RPMI7951 (cell line): ENCODE data around the gene CEMIP. TPM values are rescaled to one million over a fixed set of nuclear protein-coding genes. Genes with fewer than 3 reads are reported as not detected.

Experiments used
- DNase-seq: peaks from one replicate; pipeline ENCODE4 v3.0.0-alpha.2; 2012; ENCODE audit warnings: low read depth
- total RNA-seq: library from RNA; depleted of rRNA; stranded (reverse); fragments of >200 nt; shearing (Covaris generic); gene quantifications from 2 replicates; pipeline ENCODE4 v1.2.3, GENCODE V29; 2014

CEMIP gene
- total RNA-seq, 1 experiment from 2014 or later, result 1.1 TPM

DNA sequence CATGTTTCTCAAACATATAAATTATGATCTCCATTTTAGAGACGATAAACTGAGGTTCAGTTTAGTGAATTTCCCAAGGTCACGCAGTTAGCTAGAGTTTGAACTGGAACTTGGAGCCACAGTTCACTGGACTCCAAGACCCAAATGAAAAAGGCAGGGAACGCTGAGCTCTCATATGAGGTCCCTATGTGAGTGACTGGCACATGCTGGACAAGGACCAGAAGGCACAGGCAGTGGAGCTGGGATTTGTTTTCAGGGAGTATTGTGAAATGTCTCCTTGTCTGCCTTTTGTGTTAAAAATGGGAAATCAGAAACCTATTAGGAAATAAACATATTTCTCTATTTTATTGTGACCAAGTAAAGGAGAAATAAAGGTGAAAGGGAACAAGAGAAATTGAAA lies 147.0 kb downstream of the CEMIP start:
- no peak for DNase-seq

DNA sequence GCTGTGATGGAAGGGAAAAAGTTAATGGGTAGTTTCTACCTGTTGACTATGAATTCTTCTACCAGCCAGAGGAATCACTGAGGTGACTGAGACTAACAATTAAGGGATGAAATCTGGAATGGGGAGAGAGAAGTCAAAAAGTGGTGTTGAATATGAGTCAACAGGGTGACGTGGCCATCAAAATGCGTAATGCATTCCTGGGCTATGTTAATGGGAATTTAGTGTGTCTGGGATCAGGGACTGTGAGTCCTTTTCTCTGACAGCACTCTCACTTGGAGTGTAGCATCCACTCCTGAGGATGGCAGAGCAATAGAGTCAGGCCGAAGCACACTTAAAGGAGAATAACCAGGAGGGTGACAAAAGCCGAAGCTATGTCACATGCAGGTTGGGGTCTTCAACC lies 150.1 kb downstream of the CEMIP start:
- peak; percentile 83 for DNase-seq

DNA sequence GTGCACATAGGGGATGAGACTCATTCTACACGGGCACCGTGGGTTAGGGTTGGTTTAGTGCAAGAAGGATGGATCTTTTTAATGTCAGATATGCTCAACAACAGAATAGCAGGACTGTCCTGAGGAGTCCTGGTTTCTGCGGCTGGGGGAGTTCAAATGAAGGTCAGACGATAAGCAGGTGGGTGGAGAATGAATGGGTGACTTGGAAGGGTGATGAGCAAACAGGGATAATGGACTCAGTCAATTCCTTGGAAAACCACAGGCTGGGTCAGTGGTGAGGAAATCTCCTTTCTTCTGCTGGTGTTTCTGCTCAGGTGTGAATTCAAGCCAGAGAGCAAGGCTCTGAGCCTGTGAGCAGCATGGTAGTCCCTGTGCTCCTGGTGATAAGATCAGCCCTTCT lies 150.5 kb downstream of the CEMIP start:
- peak; percentile 56 for DNase-seq

DNA sequence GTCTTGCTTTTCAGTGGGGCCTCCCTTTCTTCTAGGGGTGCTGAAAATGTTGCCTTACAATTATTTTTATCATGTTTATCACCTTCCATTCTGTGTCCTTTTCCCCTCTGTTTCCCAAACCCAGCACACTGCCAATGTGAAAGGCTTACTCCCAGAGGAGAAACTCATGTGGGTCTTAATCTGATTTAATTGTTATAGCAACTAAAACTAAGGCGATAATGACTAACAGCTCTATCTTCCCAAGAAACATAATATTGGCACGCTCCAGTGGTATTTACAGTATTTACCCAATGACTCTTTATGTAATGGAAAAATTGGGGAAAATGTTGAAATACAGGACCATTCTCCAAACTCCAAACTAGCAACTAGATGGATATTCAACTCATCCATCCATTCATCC lies 152.0 kb downstream of the CEMIP start:
- no peak for DNase-seq

DNA sequence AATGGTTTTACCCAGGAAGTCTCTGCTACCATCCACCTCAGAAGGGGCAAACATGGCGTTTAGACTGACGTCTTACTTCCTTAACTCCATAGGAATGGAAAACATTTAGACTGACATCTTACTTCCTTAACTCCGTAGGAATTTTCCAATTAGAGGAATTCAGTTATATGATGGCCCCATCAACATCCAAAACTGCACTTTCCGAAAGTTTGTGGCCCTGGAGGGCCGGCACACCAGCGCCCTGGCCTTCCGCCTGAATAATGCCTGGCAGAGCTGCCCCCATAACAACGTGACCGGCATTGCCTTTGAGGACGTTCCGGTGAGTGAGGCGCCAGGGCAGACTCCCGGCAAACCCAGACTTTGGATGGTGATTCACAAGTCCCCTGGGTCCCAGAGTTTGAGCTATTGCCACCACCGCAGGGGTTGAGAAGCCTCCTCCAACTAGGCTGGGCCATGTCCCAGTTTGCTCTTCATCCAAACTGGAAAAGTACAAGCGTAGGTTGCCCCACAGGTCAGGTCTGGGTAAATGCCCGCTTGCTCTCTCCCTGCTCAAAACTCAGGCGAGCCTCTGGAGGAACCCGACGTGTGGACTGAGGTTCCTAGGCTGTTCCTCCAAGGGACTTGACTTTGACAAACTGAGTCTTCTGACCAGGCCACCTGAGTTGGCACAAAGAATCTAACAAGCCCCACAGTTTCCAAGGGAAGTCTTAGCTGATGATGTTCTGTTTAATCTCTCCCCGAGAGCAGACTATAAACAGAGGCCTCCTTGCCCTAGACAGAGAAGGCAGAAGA lies 152.7 kb downstream of the CEMIP start:
- no peak for DNase-seq

DNA sequence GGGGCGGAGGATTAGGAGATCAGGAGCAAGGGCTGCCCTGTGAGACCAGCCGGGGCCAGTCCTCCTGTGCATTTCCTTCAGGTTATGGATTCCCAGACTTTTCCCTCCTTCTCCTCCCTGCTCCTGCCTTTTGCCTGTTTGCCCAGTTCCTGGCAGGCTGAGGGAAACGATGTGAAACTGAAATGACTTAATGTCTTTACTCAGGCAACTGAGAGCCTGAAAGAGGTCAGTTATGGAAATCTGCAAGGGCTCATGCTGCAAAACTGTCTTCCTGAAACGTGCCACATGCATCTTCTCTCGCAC lies 153.3 kb downstream of the CEMIP start:
- no peak for DNase-seq

DNA sequence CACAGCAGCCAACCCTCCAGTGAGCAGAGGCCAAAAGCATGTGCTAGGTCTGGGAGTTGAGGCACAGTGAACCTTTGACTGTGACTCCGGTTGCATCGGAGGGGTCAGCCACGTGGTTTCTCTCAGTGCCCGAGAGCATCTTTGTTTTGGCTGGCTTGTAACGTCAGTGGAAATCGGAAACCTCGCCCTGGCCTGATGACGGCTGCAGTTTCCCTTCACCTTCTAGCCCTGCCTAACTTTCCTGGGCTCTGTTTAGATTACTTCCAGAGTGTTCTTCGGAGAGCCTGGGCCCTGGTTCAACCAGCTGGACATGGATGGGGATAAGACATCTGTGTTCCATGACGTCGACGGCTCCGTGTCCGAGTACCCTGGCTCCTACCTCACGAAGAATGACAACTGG lies 153.8 kb downstream of the CEMIP start:
- DNase-seq, result no peak

DNA sequence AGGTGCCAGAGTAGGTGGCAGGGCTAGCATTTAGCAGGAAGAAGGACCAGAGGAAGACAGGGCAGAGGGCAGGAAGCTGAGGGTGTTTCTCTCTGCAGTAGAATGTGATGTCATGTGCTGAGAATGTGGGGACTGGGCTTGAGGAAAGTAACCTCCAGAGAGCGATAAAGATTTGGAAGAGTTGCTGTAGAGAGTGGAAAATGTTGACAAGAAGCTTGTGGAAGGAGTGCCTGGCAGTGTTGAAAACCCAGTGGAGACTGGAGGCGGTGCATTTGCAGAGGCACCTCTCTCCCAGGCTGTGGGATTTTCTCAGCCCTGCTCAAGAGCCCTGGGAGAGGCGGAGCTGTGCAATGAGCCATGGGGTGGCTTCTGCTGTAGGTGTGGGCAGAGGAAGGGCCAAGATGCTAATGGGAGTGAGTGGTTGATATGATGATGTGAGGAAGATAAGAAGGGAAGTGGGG lies 155.6 kb downstream of the CEMIP start:
- DNase-seq, result peak; percentile 31

DNA sequence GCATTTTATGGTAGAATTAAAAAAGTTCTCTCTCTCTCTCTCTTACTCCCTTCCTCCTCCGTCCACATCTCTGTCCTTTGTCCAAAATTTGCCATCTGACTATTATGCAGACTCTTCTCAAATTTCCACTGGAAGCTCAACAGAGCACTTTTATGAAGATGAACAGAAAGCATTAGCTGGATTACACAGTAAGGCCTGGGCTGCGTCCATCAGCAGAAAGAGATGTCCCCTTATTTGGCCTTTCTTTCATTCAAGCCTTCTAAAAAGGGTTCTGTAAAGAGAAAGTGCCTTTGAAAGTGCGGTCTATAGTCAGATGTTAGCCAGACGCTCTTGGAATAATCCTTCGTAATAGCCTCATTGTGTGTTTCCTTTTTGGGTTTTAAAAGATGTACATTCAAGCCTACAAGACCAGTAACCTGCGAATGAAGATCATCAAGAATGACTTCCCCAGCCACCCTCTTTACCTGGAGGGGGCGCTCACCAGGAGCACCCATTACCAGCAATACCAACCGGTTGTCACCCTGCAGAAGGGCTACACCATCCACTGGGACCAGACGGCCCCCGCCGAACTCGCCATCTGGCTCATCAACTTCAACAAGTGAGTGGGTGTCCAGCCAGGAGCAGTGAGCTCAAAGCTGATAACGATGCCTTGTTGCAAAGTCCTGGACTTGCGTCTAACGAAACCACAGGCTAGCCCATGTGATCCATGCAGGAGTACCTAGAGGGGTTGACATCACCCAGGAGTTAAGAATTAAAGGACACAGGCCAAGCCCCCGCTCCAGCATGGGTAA lies 157.3 kb downstream of the CEMIP start:
- DNase-seq, result no peak

DNA sequence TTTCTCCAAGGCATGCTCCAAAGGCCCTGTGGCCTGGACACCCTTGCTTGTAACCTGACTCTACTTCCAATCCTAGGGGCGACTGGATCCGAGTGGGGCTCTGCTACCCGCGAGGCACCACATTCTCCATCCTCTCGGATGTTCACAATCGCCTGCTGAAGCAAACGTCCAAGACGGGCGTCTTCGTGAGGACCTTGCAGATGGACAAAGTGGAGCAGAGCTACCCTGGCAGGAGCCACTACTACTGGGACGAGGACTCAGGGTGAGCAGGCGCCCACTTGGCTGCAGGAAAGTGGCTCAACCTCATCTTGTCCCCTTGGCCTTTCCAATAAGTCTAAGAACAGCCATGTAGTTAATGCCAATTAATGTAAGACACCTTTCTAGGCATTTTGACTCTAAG lies 158.5 kb downstream of the CEMIP start:
- no peak for DNase-seq

DNA sequence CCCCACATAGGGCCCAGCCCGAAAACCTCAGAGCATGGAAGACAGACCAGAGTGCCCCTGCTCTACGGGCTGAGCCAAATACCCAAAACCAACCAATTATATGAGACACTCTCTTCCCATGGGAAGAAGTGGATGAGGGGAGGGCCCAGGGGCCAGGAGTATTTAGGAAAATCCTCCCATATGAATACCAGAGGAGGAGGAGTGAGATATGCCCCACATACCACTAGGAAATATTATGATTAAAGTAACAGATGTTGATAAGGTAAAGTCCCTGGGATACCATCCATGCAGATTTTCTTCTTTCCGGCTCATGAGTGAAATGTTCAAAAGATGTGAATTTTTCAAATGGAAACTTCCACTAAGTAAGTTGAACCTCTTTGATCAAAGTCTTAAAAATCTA lies 160.0 kb downstream of the CEMIP start:
- no peak for DNase-seq

DNA sequence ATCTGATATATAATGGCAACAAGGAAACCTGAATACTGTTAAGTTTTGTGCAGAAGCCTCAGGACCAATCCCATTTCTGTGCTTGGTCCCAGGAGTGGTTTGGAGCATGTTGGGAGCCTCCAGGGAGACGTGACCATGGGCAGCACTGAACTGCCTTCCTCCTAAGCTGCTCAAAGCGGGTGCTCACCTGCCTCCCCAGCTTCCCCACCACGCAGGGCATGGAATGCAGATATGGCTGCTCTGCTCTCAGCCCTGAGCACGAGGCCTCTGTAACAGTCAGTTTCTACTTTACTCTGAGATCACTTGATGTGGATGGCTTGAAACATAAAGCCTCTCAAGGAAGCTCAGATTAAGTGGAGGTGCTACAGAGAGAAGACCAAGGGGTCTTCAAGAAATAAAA lies 161.2 kb downstream of the CEMIP start:
- no peak for DNase-seq

DNA sequence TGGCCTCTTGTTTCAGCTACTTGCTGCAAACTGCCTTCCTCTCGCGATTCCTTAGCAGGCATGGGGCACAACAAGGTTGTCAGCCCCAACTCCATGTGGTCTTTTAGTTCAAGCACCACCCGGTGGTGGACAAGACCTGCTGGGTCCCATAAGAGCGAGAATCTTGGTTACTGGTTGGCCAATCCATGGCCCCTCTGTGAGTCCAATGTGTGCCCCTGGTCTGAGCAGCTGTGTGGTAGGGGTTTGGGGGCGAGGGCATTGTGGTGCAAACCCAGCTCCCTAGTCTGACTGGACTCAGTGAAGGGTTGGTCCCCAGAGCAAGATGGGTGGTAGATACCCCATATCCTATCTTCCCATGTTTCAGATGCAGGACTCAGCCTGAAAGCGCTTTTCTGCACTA lies 161.7 kb downstream of the CEMIP start:
- DNase-seq, result no peak

DNA sequence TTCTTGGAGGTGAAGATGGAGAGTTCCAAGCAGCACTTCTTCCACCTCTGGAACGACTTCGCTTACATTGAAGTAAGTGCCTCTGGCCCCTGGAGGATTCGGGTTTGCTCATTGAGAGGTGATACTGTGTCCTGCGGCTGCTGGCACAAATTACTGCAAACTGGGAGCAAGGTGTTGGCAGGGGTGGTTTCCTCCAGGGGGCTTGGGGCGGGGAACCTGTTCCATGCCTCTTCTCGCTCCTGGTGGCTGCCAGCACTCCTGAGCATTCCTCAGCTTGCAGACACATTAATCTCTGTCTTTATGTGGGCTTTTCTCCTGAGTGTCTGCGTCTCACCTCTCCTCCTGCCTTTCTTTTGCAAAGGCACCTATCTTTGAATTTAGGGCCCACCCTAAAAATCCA lies 163.1 kb downstream of the CEMIP start:
- DNase-seq, result no peak

DNA sequence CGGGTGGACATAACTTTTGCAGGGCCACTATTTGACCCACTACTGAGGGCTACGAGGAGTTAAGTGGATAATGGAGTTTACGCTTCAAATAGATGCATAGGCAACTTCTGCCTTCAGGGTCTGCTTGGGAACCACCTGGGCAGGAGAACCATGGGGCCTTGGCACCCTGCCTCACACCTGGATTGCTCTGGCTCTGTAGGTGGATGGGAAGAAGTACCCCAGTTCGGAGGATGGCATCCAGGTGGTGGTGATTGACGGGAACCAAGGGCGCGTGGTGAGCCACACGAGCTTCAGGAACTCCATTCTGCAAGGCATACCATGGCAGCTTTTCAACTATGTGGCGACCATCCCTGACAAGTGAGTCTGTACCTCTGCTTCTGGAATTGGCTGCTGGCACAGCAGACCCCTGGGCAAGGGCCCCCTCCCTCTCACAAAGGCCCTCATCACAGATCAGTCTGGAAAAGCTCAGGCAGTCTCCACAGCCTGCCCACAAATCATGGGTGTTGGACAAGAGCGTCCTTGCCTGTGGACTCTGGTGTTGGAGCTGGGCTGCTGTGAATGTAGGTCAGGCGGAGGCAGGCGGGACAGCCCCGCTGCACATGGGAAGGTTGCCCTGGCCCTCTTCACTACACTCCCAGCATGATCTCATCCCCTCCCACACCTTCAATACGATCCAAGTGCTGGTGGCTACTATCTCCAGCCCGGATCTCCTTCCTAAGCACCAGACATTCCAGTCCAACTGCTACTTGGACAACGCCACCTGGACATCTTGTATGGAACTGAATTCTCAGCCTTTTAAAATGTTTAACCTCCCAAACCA lies 163.8 kb downstream of the CEMIP start:
- DNase-seq, result no peak

DNA sequence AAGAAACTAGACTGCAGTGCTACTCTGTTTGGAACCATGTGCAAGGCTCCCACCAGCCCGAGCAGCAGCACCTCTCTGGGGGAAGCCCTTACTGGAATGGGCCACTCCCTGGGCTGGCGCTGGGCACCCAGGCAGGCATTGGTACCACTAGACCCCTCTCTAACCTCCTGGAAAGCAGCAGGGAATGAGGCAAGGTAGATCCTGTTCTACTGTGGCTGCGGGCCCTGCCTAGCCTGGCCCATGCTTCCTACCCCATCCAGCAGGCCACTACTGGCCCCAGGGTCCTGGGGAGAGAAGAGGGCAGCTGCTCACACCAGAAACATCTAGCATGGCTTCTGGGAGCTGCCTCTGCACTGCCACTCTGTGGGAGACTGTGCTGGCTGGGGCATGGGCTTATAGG lies 165.6 kb downstream of the CEMIP start:
- DNase-seq, result no peak

DNA sequence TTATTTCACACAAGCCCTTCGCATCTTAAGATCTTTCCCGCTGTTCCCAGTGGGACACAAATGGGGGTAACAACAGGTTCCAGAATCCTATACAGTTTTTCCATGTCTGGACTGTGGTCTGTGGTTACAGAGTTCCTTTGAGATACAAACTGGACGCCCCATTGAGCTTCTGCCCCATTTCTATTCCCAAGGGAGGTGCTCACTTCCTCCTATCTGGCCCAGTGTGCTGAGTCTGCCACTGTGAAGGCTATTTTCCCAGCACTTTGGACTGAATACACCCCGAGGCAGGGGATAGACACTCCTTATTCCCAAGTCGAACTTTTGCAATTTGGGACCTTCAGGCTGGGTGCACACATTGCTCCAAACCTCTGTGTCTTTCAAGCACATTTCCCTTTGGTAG lies 166.4 kb downstream of the CEMIP start:
- DNase-seq, result no peak

DNA sequence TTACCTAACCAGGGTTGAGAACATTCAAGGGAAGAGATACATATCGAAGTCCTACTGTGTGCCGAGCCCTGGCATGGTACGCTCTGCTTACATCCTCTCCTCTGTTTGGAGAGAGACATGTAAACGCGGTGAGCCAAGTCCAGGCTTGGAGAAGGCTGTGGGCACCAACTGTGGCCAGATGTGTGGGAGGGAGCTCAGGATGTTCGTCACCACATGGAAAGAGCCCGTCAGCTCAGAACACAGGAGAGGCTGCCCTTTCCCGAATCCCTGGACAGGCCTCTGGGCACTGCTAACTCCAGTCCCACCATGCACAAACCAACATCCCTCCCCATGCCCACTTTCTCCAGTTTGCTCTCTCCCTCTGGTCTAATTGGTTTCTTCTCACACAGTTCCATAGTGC lies 167.4 kb downstream of the CEMIP start:
- no peak for DNase-seq

DNA sequence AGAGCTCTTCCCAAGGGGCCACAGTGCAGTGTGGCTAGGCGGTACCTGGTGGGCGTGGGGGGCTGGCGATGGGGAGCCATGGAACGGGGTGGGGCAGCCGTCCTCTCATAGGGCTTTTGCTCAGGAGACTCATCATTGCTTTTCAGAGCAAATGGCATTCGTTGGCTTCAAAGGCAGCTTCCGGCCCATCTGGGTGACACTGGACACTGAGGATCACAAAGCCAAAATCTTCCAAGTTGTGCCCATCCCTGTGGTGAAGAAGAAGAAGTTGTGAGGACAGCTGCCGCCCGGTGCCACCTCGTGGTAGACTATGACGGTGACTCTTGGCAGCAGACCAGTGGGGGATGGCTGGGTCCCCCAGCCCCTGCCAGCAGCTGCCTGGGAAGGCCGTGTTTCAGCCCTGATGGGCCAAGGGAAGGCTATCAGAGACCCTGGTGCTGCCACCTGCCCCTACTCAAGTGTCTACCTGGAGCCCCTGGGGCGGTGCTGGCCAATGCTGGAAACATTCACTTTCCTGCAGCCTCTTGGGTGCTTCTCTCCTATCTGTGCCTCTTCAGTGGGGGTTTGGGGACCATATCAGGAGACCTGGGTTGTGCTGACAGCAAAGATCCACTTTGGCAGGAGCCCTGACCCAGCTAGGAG lies 169.6 kb downstream of the CEMIP start:
- no peak for DNase-seq

DNA sequence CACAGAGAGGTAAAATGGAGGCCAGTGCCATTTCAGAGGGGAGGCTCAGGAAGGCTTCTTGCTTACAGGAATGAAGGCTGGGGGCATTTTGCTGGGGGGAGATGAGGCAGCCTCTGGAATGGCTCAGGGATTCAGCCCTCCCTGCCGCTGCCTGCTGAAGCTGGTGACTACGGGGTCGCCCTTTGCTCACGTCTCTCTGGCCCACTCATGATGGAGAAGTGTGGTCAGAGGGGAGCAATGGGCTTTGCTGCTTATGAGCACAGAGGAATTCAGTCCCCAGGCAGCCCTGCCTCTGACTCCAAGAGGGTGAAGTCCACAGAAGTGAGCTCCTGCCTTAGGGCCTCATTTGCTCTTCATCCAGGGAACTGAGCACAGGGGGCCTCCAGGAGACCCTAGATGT lies 170.6 kb downstream of the CEMIP start:
- no peak for DNase-seq

DNA sequence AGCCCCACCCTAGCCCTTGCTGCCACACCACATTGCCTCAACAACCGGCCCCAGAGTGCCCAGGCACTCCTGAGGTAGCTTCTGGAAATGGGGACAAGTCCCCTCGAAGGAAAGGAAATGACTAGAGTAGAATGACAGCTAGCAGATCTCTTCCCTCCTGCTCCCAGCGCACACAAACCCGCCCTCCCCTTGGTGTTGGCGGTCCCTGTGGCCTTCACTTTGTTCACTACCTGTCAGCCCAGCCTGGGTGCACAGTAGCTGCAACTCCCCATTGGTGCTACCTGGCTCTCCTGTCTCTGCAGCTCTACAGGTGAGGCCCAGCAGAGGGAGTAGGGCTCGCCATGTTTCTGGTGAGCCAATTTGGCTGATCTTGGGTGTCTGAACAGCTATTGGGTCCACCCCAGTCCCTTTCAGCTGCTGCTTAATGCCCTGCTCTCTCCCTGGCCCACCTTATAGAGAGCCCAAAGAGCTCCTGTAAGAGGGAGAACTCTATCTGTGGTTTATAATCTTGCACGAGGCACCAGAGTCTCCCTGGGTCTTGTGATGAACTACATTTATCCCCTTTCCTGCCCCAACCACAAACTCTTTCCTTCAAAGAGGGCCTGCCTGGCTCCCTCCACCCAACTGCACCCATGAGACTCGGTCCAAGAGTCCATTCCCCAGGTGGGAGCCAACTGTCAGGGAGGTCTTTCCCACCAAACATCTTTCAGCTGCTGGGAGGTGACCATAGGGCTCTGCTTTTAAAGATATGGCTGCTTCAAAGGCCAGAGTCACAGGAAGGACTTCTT lies 171.3 kb downstream of the CEMIP start:
- DNase-seq, result no peak
